CD14-positive monocyte (primary cell): ENCODE measurements around the gene NTN4. TPM values are rescaled to one million over a fixed set of nuclear protein-coding genes. Genes with fewer than 3 reads are reported as not detected.

Source experiments
- DNase-seq, 3 donors: peaks; one replicate each; pipeline ENCODE4 v3.0.0-alpha.2; 2011 to 2022
- H2AFZ ChIP-seq: 2 replicates; pipeline ENCODE4 v1.6.0; 2012; ENCODE audit warnings: mild to moderate bottlenecking, low read depth, low read length, inconsistent platforms; ENCODE audit not compliant: insufficient read depth, poor library complexity, severe bottlenecking
- H3K27ac ChIP-seq, 2 donors: 1 replicate in 1 of 2; 2 replicates in 1 of 2; pipeline ENCODE4 v1.5.1; 2012 to 2013; ENCODE audit warnings: low read length in 2 of 2, control low read depth in 1 of 2, inconsistent platforms in 1 of 2, low read depth in 1 of 2, mild to moderate bottlenecking in 1 of 2
- H3K27me3 ChIP-seq, 2 donors: one replicate each; pipeline versions ENCODE4 v1.6.0 to v1.6.1; 2011 to 2013; ENCODE audit warnings: low read length in 2 of 2; ENCODE audit not compliant: control insufficient read depth in 2 of 2, insufficient read depth in 2 of 2
- H3K36me3 ChIP-seq, 2 donors: replicated peaks in 1 of 2; 1 replicate in 1 of 2; 2 replicates in 1 of 2; pipeline versions ENCODE4 v1.5.1 to v1.6.1; 2012 to 2013; ENCODE audit warnings: low read length in 2 of 2, control low read depth in 1 of 2, inconsistent platforms in 1 of 2, mild to moderate bottlenecking in 1 of 2; ENCODE audit not compliant: insufficient read depth in 2 of 2, control insufficient read depth in 1 of 2
- H3K4me1 ChIP-seq, 2 donors: 1 replicate in 1 of 2; 2 replicates in 1 of 2; pipeline versions ENCODE4 v1.5.1 to v1.6.1; 2012 to 2013; ENCODE audit warnings: low read length in 2 of 2, control low read depth in 1 of 2, inconsistent platforms in 1 of 2, mild to moderate bottlenecking in 1 of 2, moderate library complexity in 1 of 2; ENCODE audit not compliant: insufficient read depth in 2 of 2, control insufficient read depth in 1 of 2
- H3K4me2 ChIP-seq: replicated peaks from 2 replicates; pipeline ENCODE3; 2012; ENCODE audit warnings: low read length, moderate library complexity, mild to moderate bottlenecking; ENCODE audit not compliant: poor library complexity, severe bottlenecking; ENCODE audit errors: extremely low read depth
- H3K4me3 ChIP-seq, 3 experiments: fragments of 200-600 bp in 1 of 3; sonication (generic) in 1 of 3; replicated peaks in 1 of 3; 1 replicate in 2 of 3; 2 replicates in 1 of 3; pipeline ENCODE4 v1.5.1; 2011 to 2013; ENCODE audit warnings: low read length in 3 of 3, mild to moderate bottlenecking in 3 of 3, control low read depth in 2 of 3, low read depth in 2 of 3, inconsistent platforms in 1 of 3, moderate library complexity in 1 of 3
- H3K79me2 ChIP-seq: 2 replicates; pipeline ENCODE4 v1.6.0; 2012; ENCODE audit warnings: mild to moderate bottlenecking, control low read depth, inconsistent platforms, low read length, moderate library complexity; ENCODE audit not compliant: insufficient read depth
- H3K9ac ChIP-seq: 2 replicates; pipeline ENCODE4 v1.6.0; 2017; ENCODE audit warnings: low read length, mild to moderate bottlenecking; ENCODE audit not compliant: insufficient read depth, poor library complexity, severe bottlenecking
- H3K9me3 ChIP-seq, 2 donors: replicated peaks in 1 of 2; 1 replicate in 1 of 2; 2 replicates in 1 of 2; pipeline versions ENCODE4 v1.5.1 to v1.6.1; 2012 to 2013; ENCODE audit warnings: low read length in 2 of 2, control low read depth in 1 of 2; ENCODE audit not compliant: control insufficient read depth in 1 of 2, insufficient read depth in 1 of 2
- H4K20me1 ChIP-seq: 2 replicates; pipeline ENCODE4 v1.6.0; 2012; ENCODE audit warnings: mild to moderate bottlenecking, low read length, control low read depth, moderate library complexity; ENCODE audit not compliant: insufficient read depth
- H3K27ac Mint-ChIP-seq, 7 donors: one replicate each; pipeline ENCODE4 v1.8.0; 2020; ENCODE audit warnings: mild to moderate bottlenecking in 7 of 7, mixed read lengths in 7 of 7, moderate library complexity in 6 of 7, inconsistent platforms in 2 of 7
- H3K27me3 Mint-ChIP-seq, 3 donors: one replicate each; pipeline ENCODE4 v1.8.0; 2021 to 2022; ENCODE audit warnings: low read depth in 3 of 3, mild to moderate bottlenecking in 3 of 3, mixed read lengths in 3 of 3, moderate library complexity in 3 of 3, inconsistent platforms in 1 of 3
- H3K36me3 Mint-ChIP-seq, 2 donors: one replicate each; pipeline ENCODE4 v1.8.0; 2020; ENCODE audit warnings: mixed read lengths in 2 of 2, inconsistent platforms in 1 of 2, mild to moderate bottlenecking in 1 of 2
- H3K4me1 Mint-ChIP-seq: one replicate; pipeline ENCODE4 v1.8.0; 2020; ENCODE audit warnings: mild to moderate bottlenecking, mixed read lengths
- H3K4me3 Mint-ChIP-seq, 2 donors: one replicate each; pipeline ENCODE4 v1.8.0; 2020; ENCODE audit warnings: mild to moderate bottlenecking in 2 of 2, mixed read lengths in 2 of 2, moderate library complexity in 1 of 2
- H3K9me3 Mint-ChIP-seq, 7 donors: one replicate each; pipeline ENCODE4 v1.8.0; 2020 to 2022; ENCODE audit warnings: mixed read lengths in 7 of 7, mild to moderate bottlenecking in 6 of 7, moderate library complexity in 6 of 7, inconsistent platforms in 2 of 7
- CTCF ChIP-seq: fragments of 200-600 bp; IDR thresholded peaks from one replicate; pipeline ENCODE4 v1.8.0; 2022; ENCODE audit warnings: antibody characterized with exemption, mild to moderate bottlenecking
- WGBS: methylation state at CpG from one replicate; pipeline ENCODE4 v1.1.5; 2013; ENCODE audit warnings: missing lambda C conversion rate; ENCODE audit not compliant: insufficient coverage; 5-methylcytosine and 5-hydroxymethylcytosine counted together
- intact Hi-C, 2 donors: fragments of 100-400 bp; cut with micrococcal nuclease; formaldehyde crosslinking; loops; one replicate each; pipeline versions ENCODE4 v1.15.0 to v1.15.1; 2023
- polyA plus RNA-seq, 3 donors: library from polyadenylated mRNA; depleted of rRNA in 1 of 3; unstranded in 2 of 3; stranded (reverse) in 1 of 3; fragments of 300-500 nt in 2 of 3; fragments of >200 nt in 1 of 3; fragmentation: Illumina TruSeq in 2 of 3; gene quantifications; 1 replicate in 2 of 3; 2 replicates in 1 of 3; pipeline ENCODE4 v1.2.3, GENCODE V29; 2012 to 2021

The NTN4 gene
- polyA plus RNA-seq, 3 donors: not detected

- 94% methylated on average over 2 of the region's 7 CpGs for WGBS
- intact Hi-C loops: no loop called here
- no peak for DNase-seq
- Histone ChIP-seq H3K4me2 (no peak overlapping the region), H4K20me1 (no peaks in the 10 kb centered on the region), H3K9me3 (no peaks in the 10 kb centered on the region), H3K27ac (no peak overlapping the region), H3K9ac (no peak overlapping the region), H3K4me3 (no peak overlapping the region), H2AFZ (no peak overlapping the region), H3K79me2 (no peaks in the 10 kb centered on the region), H3K27me3 (peaks cover 4 to 11% of the 10 kb centered on the region in 2 donors), H3K36me3 (no peaks in the 10 kb centered on the region), H3K4me1 (no peaks in the 10 kb centered on the region)
- Mint-ChIP-seq H3K27ac (no peak overlapping the region), H3K4me1 (no peaks in the 10 kb centered on the region), H3K9me3 (peaks cover 0 to 7% (median 0%) of the 10 kb centered on the region in 7 donors), H3K4me3 (no peak overlapping the region), H3K36me3 (no peaks in the 10 kb centered on the region), H3K27me3 (peaks cover 8 to 17% (median 13%) of the 10 kb centered on the region in 3 donors)
- no peak for TF ChIP-seq CTCF
These were observed 17.6 kb upstream of the NTN4 start for GRCh38 chr12:95808146-95808545.

GRCh38 chr12:95805864-95806671 is 15.5 kb upstream of the NTN4 start:
- no peaks in the 10 kb centered on the region for H3K9me3 ChIP-seq
- H2AFZ ChIP-seq: no peak overlapping the region
- no CpG with 5 or more reads among the region's 5 CpGs for WGBS
- no peaks in the 10 kb centered on the region for H4K20me1 ChIP-seq
- intact Hi-C loops: no loop called here
- H3K4me3 ChIP-seq: no peak overlapping the region
- Mint-ChIP-seq H3K36me3 (no peaks in the 10 kb centered on the region), H3K9me3 (peaks cover 0 to 7% (median 0%) of the 10 kb centered on the region in 7 donors), H3K27me3 (peaks cover 8 to 20% (median 12%) of the 10 kb centered on the region in 3 donors), H3K4me1 (no peaks in the 10 kb centered on the region), H3K27ac (no peak overlapping the region), H3K4me3 (no peak overlapping the region)
- no peak overlapping the region for H3K9ac ChIP-seq
- no peak for DNase-seq
- H3K36me3 ChIP-seq: no peaks in the 10 kb centered on the region
- TF ChIP-seq CTCF: no peak
- H3K27me3 ChIP-seq: peaks cover 7 to 20% of the 10 kb centered on the region in 2 donors
- no peaks in the 10 kb centered on the region for H3K4me1 ChIP-seq
- H3K4me2 ChIP-seq: no peak overlapping the region
- H3K79me2 ChIP-seq: no peaks in the 10 kb centered on the region
- H3K27ac ChIP-seq: no peak overlapping the region
